ENCODE measurements around the gene B4GALT6. TPM values are rescaled to one million over a fixed set of nuclear protein-coding genes. Genes with fewer than 3 reads are reported as not detected.
A peak's percentile ranks its signal among the peaks of the same experiment; 100 is the strongest.

B4GALT6 gene
- total and polyA plus RNA-seq, 2 experiments from 2014 or later, result 3.2 to 14.1 TPM

GRCh38 chr18:31686986-31687928, 2.9 kb upstream of the B4GALT6 start:
- H2AFZ ChIP-seq, result no peak overlapping the region
- no peaks in the 10 kb centered on the region for H3K36me3 ChIP-seq (replicated peaks; ENCODE audit: insufficient read depth, low read depth)
- DNase-seq (ENCODE audit: low spot score), result no peak
- peaks cover 15% of the 10 kb centered on the region for H3K79me2 ChIP-seq
- no peak overlapping the region for H3K4me3 ChIP-seq
- no peaks in the 10 kb centered on the region for H3K4me1 ChIP-seq (ENCODE audit: insufficient read depth)
- 58% methylated on average over 6 of the region's 6 CpGs for WGBS (ENCODE audit: low lambda C conversion rate, missing lambda C conversion rate)
- H3K27me3 ChIP-seq, result no peaks in the 10 kb centered on the region
- no peak overlapping the region for H3K27ac ChIP-seq
- no peaks in the 10 kb centered on the region for H4K20me1 ChIP-seq (ENCODE audit: insufficient read depth, poor library complexity, severe bottlenecking)
- no peaks in the 10 kb centered on the region for H3K9me2 ChIP-seq (replicated peaks; ENCODE audit: insufficient read depth)
- H3K4me2 ChIP-seq, result no peak overlapping the region
- H3K9me3 ChIP-seq (ENCODE audit: low read depth), result no peaks in the 10 kb centered on the region
- TF ChIP-seq EZH2phosphoT487 (IDR thresholded peaks at IDR 0.05; ENCODE audit: low read depth, severe bottlenecking, unreplicated experiment), result no peak
- TF ChIP-seq EZH2 (IDR thresholded peaks at IDR 0.05; ENCODE audit: borderline replicate concordance), result no peak
- TF ChIP-seq CTCF (IDR thresholded peaks at IDR 0.05; ENCODE audit: poor library complexity), result no peak

- H3K4me1 ChIP-seq (ENCODE audit: insufficient read depth), result no peaks in the 10 kb centered on the region
These were observed 2.2 kb upstream of the B4GALT6 start for GRCh38 chr18:31686572-31686971.

GRCh38 chr18:31685097-31686082, 1.0 kb upstream of the B4GALT6 start:
- WGBS (ENCODE audit: low lambda C conversion rate, missing lambda C conversion rate), result 2% methylated on average over 55 of the region's 115 CpGs
- peaks cover 1% of the 10 kb centered on the region for H3K4me1 ChIP-seq (ENCODE audit: insufficient read depth)
- no peaks in the 10 kb centered on the region for H3K9me3 ChIP-seq (ENCODE audit: low read depth)
- H3K4me3 ChIP-seq, result peak overlapping the region; percentile 86
- no peaks in the 10 kb centered on the region for H3K9me2 ChIP-seq (replicated peaks; ENCODE audit: insufficient read depth)
- peak overlapping the region; percentile 79 for H3K4me2 ChIP-seq
- peaks cover 32% of the 10 kb centered on the region for H3K79me2 ChIP-seq
- DNase-seq (ENCODE audit: low spot score), result peak; percentile 90
- H3K36me3 ChIP-seq (replicated peaks; ENCODE audit: insufficient read depth, low read depth), result no peaks in the 10 kb centered on the region
- no peaks in the 10 kb centered on the region for H3K27me3 ChIP-seq
- no peaks in the 10 kb centered on the region for H4K20me1 ChIP-seq (ENCODE audit: insufficient read depth, poor library complexity, severe bottlenecking)
- TF ChIP-seq EZH2phosphoT487 (IDR thresholded peaks at IDR 0.05; ENCODE audit: low read depth, severe bottlenecking, unreplicated experiment), result no peak
- TF ChIP-seq CTCF (IDR thresholded peaks at IDR 0.05; ENCODE audit: poor library complexity), result peak; percentile 53
- no peak for TF ChIP-seq EZH2 (IDR thresholded peaks at IDR 0.05; ENCODE audit: borderline replicate concordance)
- H3K27ac ChIP-seq, result peak overlapping the region; percentile 93
- H2AFZ ChIP-seq, result peak overlapping the region; percentile 80

More at GRCh38 chr18:31686572-31686971, 2.2 kb upstream of the B4GALT6 start:
- Histone ChIP-seq H3K79me2 (peaks cover 22% of the 10 kb centered on the region), H3K9me2 (replicated peaks; ENCODE audit: insufficient read depth) (no peaks in the 10 kb centered on the region), H3K9me3 (ENCODE audit: low read depth) (no peaks in the 10 kb centered on the region), H3K4me2 (no peak overlapping the region), H3K36me3 (replicated peaks; ENCODE audit: insufficient read depth, low read depth) (no peaks in the 10 kb centered on the region), H3K27ac (peak overlapping the region; percentile 93), H2AFZ (no peak overlapping the region), H3K4me3 (no peak overlapping the region), H3K27me3 (no peaks in the 10 kb centered on the region), H4K20me1 (ENCODE audit: insufficient read depth, poor library complexity, severe bottlenecking) (no peaks in the 10 kb centered on the region)
- TF ChIP-seq EZH2 (IDR thresholded peaks at IDR 0.05; ENCODE audit: borderline replicate concordance), result no peak
- TF ChIP-seq CTCF (IDR thresholded peaks at IDR 0.05; ENCODE audit: poor library complexity), result no peak
- no peak for TF ChIP-seq EZH2phosphoT487 (IDR thresholded peaks at IDR 0.05; ENCODE audit: low read depth, severe bottlenecking, unreplicated experiment)
- DNase-seq (ENCODE audit: low spot score), result no peak

All from hepatocyte (in vitro differentiated cells).